Measurements from ENCODE around the gene OTX1. TPM values are rescaled to one million over a fixed set of nuclear protein-coding genes. Genes with fewer than 3 reads are reported as not detected.

The OTX1 gene
- total and polyA plus RNA-seq, 2 of the 8 experiments (the other 6 are each of a cell fraction or from before 2014, with no cell fraction given) = 0.24 to 3.3 TPM

GRCh38 chr2:63007813-63008458 is 42.7 kb upstream of the OTX1 start:
- Histone ChIP-seq H3K23me2 (ENCODE audit: low read depth, low read length) (no peaks in the 10 kb centered on the region), H4K8ac (ENCODE audit: extremely low read depth, insufficient read depth, low read length) (no peak overlapping the region), H3K4me3 (ENCODE audit: extremely low read depth in 1 of 4, insufficient read depth in 2 of 4, low read depth in 3 of 4, low read length in 4 of 4) (no peak overlapping the region), H3K4ac (replicated peaks; ENCODE audit: insufficient read length, low read depth, low read length) (no peak overlapping the region), H3K36me3 (ENCODE audit: control insufficient read depth in 2 of 4, insufficient read depth in 4 of 4, low read length in 3 of 4) (no peaks in the 10 kb centered on the region), H3K9me3 (ENCODE audit: insufficient read depth in 2 of 2, low read depth in 1 of 2, low read length in 1 of 2) (no peaks in the 10 kb centered on the region), H3K4me1 (replicated peaks in 1 of 4; ENCODE audit: control insufficient read depth in 3 of 4, insufficient read depth in 4 of 4, low read length in 3 of 4) (peaks cover 0 to 8% (median 1%) of the 10 kb centered on the region in 4 experiments; a peak in 3 of 7 replicates), H3K18ac (ENCODE audit: extremely low read depth, low read length) (no peak overlapping the region), H3K56ac (replicated peaks; ENCODE audit: insufficient read length, low read depth, low read length) (no peak overlapping the region), H4K5ac (ENCODE audit: insufficient read length, low read depth, low read length) (no peak overlapping the region), H3K79me2 (ENCODE audit: control insufficient read depth in 1 of 2, insufficient read depth in 2 of 2, low read length in 2 of 2) (no peaks in the 10 kb centered on the region), H2AK5ac (ENCODE audit: low read depth, low read length) (no peak overlapping the region), H3K14ac (ENCODE audit: insufficient read length) (no peak overlapping the region), H2BK20ac (ENCODE audit: low read length) (no peak overlapping the region), H2BK120ac (replicated peaks; ENCODE audit: low read depth, low read length) (no peak overlapping the region), H2BK12ac (ENCODE audit: low read depth, low read length) (no peak overlapping the region), H4K20me1 (replicated peaks in 1 of 2; ENCODE audit: control insufficient read depth in 1 of 2, insufficient read depth in 2 of 2, low read length in 2 of 2) (no peaks in the 10 kb centered on the region), H3K27me3 (replicated peaks in 1 of 4; ENCODE audit: control insufficient read depth in 3 of 4, extremely low read depth in 1 of 4, insufficient read depth in 3 of 4, low read length in 3 of 4) (no peaks in the 10 kb centered on the region), H3K4me2 (ENCODE audit: insufficient read depth in 1 of 2, low read depth in 2 of 2, low read length in 2 of 2) (no peak overlapping the region), H3K23ac (ENCODE audit: insufficient read length) (no peak overlapping the region), H3K9ac (replicated peaks in 1 of 4; ENCODE audit: extremely low read depth in 1 of 4, low read depth in 3 of 4, low read length in 3 of 4) (no peak overlapping the region), H3K79me1 (ENCODE audit: low read depth, low read length) (no peaks in the 10 kb centered on the region), H2BK5ac (ENCODE audit: low read depth, low read length) (no peak overlapping the region), H4K91ac (replicated peaks; ENCODE audit: insufficient read length, low read length) (no peak overlapping the region), H2AFZ (ENCODE audit: low read length) (no peak overlapping the region), H2BK15ac (ENCODE audit: low read length) (no peak overlapping the region), H3K27ac (ENCODE audit: low read depth, low read length) (no peak overlapping the region)
- TF ChIP-seq PHF8 (conservative IDR thresholded peaks at IDR 0.05; ENCODE audit: low read depth, low read length) (no peak), RFX5 (IDR thresholded peaks at IDR 0.05; ENCODE audit: borderline replicate concordance, low read depth, low read length) (no peak), SIX5 (IDR thresholded peaks at IDR 0.05; ENCODE audit: low read depth, low read length) (no peak), MAFK (IDR thresholded peaks at IDR 0.05; ENCODE audit: low read depth, low read length) (no peak), YY1 (IDR thresholded peaks at IDR 0.05; ENCODE audit: low read depth, low read length) (no peak), SP1 (IDR thresholded peaks at IDR 0.05; ENCODE audit: low read depth, low read length) (no peak), ASH2L (IDR thresholded peaks at IDR 0.05; ENCODE audit: low read length) (no peak), JUN (IDR thresholded peaks at IDR 0.05; ENCODE audit: low read depth, low read length) (no peak), SIRT6 (IDR thresholded peaks at IDR 0.05; ENCODE audit: low read length) (no peak), NANOG (IDR thresholded peaks at IDR 0.05; ENCODE audit: insufficient read depth, low read depth, low read length, poor library complexity, severe bottlenecking) (no peak), KDM1A (IDR thresholded peaks at IDR 0.05; ENCODE audit: borderline replicate concordance, low read length) (no peak), NRF1 (IDR thresholded peaks at IDR 0.05; ENCODE audit: low read depth, low read length) (no peak), GABPA (IDR thresholded peaks at IDR 0.05; ENCODE audit: borderline replicate concordance, insufficient read depth, low read length) (no peak), CREB1 (IDR thresholded peaks at IDR 0.05) (no peak)
- TF ChIP-seq, protein P1, sequence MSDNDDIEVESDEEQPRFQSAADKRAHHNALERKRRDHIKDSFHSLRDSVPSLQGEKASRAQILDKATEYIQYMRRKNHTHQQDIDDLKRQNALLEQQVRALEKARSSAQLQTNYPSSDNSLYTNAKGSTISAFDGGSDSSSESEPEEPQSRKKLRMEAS (IDR thresholded peaks at IDR 0.05) = no peak
- ChIA-PET CTCF (ENCODE audit: partially characterized antibody) (interaction anchor here (1.0 to 1.1 kb wide), 2 partner anchors 15 to 47 kb away, joined by 3 read pairs; no protein-coding TSS in a partner anchor), POLR2A (ENCODE audit: partially characterized antibody) (no interaction called here)
- DNase-seq (ENCODE audit: low read depth in 1 of 2, low spot score in 2 of 2) (no peak), FAIRE-seq (no peak)

Measured in H1 (cell line).